ENCODE results near the gene THSD4. TPM values are rescaled to one million over a fixed set of nuclear protein-coding genes. Genes with fewer than 3 reads are reported as not detected.

THSD4 gene
- total RNA-seq, 5 donors from 2014 or later (not counting 1 experiment from before 2014, with no cell fraction given), result 0.03 to 0.23 (median 0.18) TPM; not detected in 2

DNA sequence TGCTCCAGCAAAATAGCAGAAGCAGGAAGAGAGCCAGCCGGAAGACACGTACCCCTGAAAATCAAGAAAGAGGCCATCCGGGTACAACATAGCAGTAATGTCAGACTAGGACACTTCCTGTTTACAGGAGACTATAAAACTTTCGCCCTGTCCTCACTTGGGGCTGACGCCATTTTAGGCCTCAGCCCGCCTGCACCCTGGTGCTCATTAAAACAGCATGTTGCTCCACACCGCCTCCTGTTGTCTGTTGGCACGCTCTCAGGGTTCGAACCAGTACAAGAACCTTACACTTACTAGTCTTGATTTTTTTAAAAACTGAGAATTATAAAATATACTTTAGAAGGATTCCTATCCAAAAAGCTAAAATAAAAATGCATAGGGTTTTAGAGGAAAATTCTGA lies 535.3 kb downstream of the THSD4 start:
- H3K4me1 ChIP-seq (ENCODE audit: control insufficient read depth in 1 of 2, extremely low read depth in 1 of 2, insufficient read depth in 2 of 2, low read length in 2 of 2), result no peaks in the 10 kb centered on the region
- no peaks in the 10 kb centered on the region for H3K36me3 ChIP-seq (ENCODE audit: control insufficient read depth in 2 of 2, extremely low read depth in 1 of 2, insufficient read depth in 1 of 2, low read length in 1 of 2)
- Mint-ChIP-seq H3K27me3 (peaks cover 8 to 23% of the 10 kb centered on the region in 2 donors), H3K9me3 (peaks cover 0 to 4% (median 0%) of the 10 kb centered on the region in 3 donors), H3K27ac (no peak overlapping the region), H3K4me3 (no peak overlapping the region), H3K36me3 (no peaks in the 10 kb centered on the region), H3K4me1 (no peaks in the 10 kb centered on the region)
- ATAC-seq (replicated peaks in 1 of 4) (no peak), DNase-seq (no peak)
- no peak overlapping the region for H3K27ac ChIP-seq (ENCODE audit: low read length)
- H3K4me3 ChIP-seq (ENCODE audit: control insufficient read depth in 1 of 2, extremely low read depth in 1 of 2, low read length in 1 of 2), result no peak overlapping the region
- ChIA-PET CTCF (no interaction called here), POLR2A (no interaction called here)
- 93% methylated on average over 4 of the region's 9 CpGs for WGBS (ENCODE audit: insufficient coverage)
- no peaks in the 10 kb centered on the region for H3K9me3 ChIP-seq
- no peaks in the 10 kb centered on the region for H3K27me3 ChIP-seq (replicated peaks in 1 of 2; ENCODE audit: control insufficient read depth in 2 of 2, extremely low read depth in 1 of 2, insufficient read depth in 2 of 2, low read length in 1 of 2)

GRCh38 chr15:71651750-71652186 lies 536.5 kb downstream of the THSD4 start:
- Histone ChIP-seq H3K9me3 (no peaks in the 10 kb centered on the region), H3K27me3 (replicated peaks in 1 of 2; ENCODE audit: control insufficient read depth in 2 of 2, extremely low read depth in 1 of 2, insufficient read depth in 2 of 2, low read length in 1 of 2) (no peaks in the 10 kb centered on the region), H3K27ac (ENCODE audit: low read length) (no peak overlapping the region), H3K4me1 (ENCODE audit: control insufficient read depth in 1 of 2, extremely low read depth in 1 of 2, insufficient read depth in 2 of 2, low read length in 2 of 2) (no peaks in the 10 kb centered on the region), H3K4me3 (ENCODE audit: control insufficient read depth in 1 of 2, extremely low read depth in 1 of 2, low read length in 1 of 2) (no peak overlapping the region), H3K36me3 (ENCODE audit: control insufficient read depth in 2 of 2, extremely low read depth in 1 of 2, insufficient read depth in 1 of 2, low read length in 1 of 2) (no peaks in the 10 kb centered on the region)
- ChIA-PET CTCF (no interaction called here), POLR2A (no interaction called here)
- Mint-ChIP-seq H3K4me3 (no peak overlapping the region), H3K27me3 (peaks cover 8 to 23% of the 10 kb centered on the region in 2 donors), H3K4me1 (no peaks in the 10 kb centered on the region), H3K9me3 (no peaks in the 10 kb centered on the region), H3K27ac (no peak overlapping the region), H3K36me3 (no peaks in the 10 kb centered on the region)
- DNase-seq (no peak), ATAC-seq (replicated peaks in 1 of 4) (no peak)
- 26% methylated on average over 5 of the region's 5 CpGs for WGBS (ENCODE audit: insufficient coverage)

DNA sequence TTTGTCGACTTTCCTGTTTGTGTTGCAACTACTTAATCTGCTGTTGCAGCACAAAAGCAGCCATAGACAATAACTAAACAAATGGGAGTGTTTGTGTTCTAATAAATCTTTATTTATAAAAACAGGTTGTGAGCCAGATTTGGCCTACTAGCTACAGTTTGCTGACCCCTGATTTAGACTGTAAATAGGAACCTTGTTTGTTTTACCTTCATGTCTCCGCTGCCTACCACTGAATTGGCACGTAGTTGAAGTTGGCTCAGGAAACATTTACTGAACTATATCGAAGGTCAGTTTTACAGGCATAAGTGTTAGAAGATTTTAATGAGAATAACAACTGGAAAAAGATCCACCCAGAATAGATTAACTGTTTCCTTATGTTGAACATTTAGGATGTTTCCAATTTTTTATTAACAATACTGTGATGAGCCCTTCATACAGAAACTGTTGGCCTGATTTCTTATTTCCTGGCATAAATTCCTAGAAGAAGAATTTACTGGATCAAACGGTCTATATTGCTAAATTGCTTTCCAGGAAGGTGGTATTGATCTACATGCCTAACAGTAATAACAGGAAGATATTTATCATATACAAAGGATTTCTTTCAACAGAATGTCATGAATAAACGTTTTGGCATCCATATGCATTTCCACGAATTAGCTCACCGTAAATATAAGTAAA lies 538.9 kb downstream of the THSD4 start:
- H3K9me3 ChIP-seq, result no peaks in the 10 kb centered on the region
- ChIA-PET CTCF (no interaction called here), POLR2A (interaction anchor here in 1 of 2 donors (0.5 kb wide), 1 partner anchor 721 kb away, joined by 3 read pairs; no protein-coding TSS in a partner anchor)
- no peak overlapping the region for H3K27ac ChIP-seq (ENCODE audit: low read length)
- no peaks in the 10 kb centered on the region for H3K4me1 Mint-ChIP-seq
- no peaks in the 10 kb centered on the region for H3K36me3 ChIP-seq (ENCODE audit: control insufficient read depth in 2 of 2, extremely low read depth in 1 of 2, insufficient read depth in 1 of 2, low read length in 1 of 2)
- H3K27me3 ChIP-seq (replicated peaks in 1 of 2; ENCODE audit: control insufficient read depth in 2 of 2, extremely low read depth in 1 of 2, insufficient read depth in 2 of 2, low read length in 1 of 2), result no peaks in the 10 kb centered on the region
- no peaks in the 10 kb centered on the region for H3K36me3 Mint-ChIP-seq
- no peak overlapping the region for H3K4me3 ChIP-seq (ENCODE audit: control insufficient read depth in 1 of 2, extremely low read depth in 1 of 2, low read length in 1 of 2)
- H3K4me1 ChIP-seq (ENCODE audit: control insufficient read depth in 1 of 2, extremely low read depth in 1 of 2, insufficient read depth in 2 of 2, low read length in 2 of 2), result no peaks in the 10 kb centered on the region
- 100% methylated on average over 1 of the region's 8 CpGs for WGBS (ENCODE audit: insufficient coverage)
- peaks cover 2 to 28% of the 10 kb centered on the region in 2 donors for H3K27me3 Mint-ChIP-seq
- DNase-seq (no peak), ATAC-seq (replicated peaks in 1 of 4) (no peak)
- H3K27ac Mint-ChIP-seq, result no peak overlapping the region
- H3K4me3 Mint-ChIP-seq, result no peak overlapping the region
- no peaks in the 10 kb centered on the region for H3K9me3 Mint-ChIP-seq

DNA sequence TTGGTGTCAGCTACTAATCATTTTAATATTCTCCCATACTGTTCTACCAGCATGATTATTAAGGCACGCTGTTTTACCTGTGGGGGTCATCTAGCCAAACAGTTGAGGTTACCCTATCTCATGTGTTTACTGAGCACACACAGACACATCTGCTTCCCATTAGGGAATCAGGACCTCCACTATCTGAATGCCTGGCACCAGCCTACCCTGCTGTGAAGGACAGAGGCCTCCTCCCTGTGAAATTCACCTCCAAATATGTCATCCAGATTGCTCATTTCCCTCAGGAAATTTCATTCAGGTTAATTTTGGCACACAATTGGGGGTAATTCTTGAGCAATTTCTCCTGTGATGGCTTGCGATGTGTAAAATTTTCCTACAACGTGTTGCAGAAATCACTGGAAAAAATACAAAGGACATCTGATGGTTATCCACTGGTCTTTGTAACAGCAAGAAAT lies 539.5 kb downstream of the THSD4 start:
- no peaks in the 10 kb centered on the region for H3K9me3 ChIP-seq
- H3K27me3 Mint-ChIP-seq, result peaks cover 2 to 24% of the 10 kb centered on the region in 2 donors
- H3K27ac Mint-ChIP-seq, result no peak overlapping the region
- no peaks in the 10 kb centered on the region for H3K4me1 ChIP-seq (ENCODE audit: control insufficient read depth in 1 of 2, extremely low read depth in 1 of 2, insufficient read depth in 2 of 2, low read length in 2 of 2)
- H3K36me3 ChIP-seq (ENCODE audit: control insufficient read depth in 2 of 2, extremely low read depth in 1 of 2, insufficient read depth in 1 of 2, low read length in 1 of 2), result no peaks in the 10 kb centered on the region
- H3K4me1 Mint-ChIP-seq, result no peaks in the 10 kb centered on the region
- H3K27me3 ChIP-seq (replicated peaks in 1 of 2; ENCODE audit: control insufficient read depth in 2 of 2, extremely low read depth in 1 of 2, insufficient read depth in 2 of 2, low read length in 1 of 2), result no peaks in the 10 kb centered on the region
- ATAC-seq (replicated peaks in 1 of 4) (no peak), DNase-seq (no peak)
- POLR2A ChIA-PET, result interaction anchor here in 1 of 2 donors (0.5 kb wide), 1 partner anchor 722 kb away, joined by 3 read pairs; no protein-coding TSS in a partner anchor
- no peaks in the 10 kb centered on the region for H3K36me3 Mint-ChIP-seq
- CTCF ChIA-PET, result no interaction called here
- no peak overlapping the region for H3K4me3 ChIP-seq (ENCODE audit: control insufficient read depth in 1 of 2, extremely low read depth in 1 of 2, low read length in 1 of 2)
- WGBS (ENCODE audit: insufficient coverage), result 97% methylated on average over 3 of the region's 3 CpGs
- no peak overlapping the region for H3K27ac ChIP-seq (ENCODE audit: low read length)
- H3K9me3 Mint-ChIP-seq, result no peaks in the 10 kb centered on the region
- no peak overlapping the region for H3K4me3 Mint-ChIP-seq

DNA sequence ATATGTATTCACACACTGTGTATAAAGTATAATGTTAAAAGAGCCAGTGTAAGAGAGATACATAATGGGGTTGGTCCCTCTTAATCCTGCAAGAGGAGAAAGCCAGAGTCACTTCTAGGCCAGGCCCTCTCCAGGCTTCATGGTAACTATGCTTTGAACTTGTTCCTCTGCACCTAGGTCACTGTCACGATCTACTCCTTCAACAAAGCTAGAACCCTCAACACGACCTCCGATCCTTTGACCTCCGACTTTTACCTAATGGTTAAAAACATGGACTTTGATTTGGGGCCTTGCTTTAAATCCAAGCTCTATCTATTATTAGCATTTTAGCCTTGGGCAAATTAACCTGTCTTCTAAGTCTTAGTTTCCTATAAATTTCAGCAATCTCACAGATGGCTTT lies 541.2 kb downstream of the THSD4 start:
- H3K27me3 ChIP-seq (replicated peaks in 1 of 2; ENCODE audit: control insufficient read depth in 2 of 2, extremely low read depth in 1 of 2, insufficient read depth in 2 of 2, low read length in 1 of 2), result no peaks in the 10 kb centered on the region

DNA sequence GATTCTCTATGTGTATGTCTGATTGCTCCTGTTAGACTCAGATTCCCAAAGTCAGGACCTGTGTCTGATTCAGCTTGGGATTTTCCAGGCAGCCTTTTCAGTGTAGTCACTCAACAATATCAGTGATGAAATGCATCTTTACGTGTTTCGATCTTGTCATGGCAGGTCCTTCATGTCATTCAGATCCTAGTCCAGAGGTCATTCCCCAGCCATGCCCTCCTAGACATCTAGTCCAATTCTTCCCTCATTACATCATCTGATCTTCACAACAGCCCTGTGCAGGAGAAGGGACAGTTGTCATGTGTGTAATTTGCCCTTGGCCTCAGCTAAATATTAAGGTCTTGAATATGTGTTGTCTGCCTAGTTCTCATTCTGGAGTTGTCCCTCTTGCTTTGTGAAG lies 541.9 kb downstream of the THSD4 start:
- no peak overlapping the region for H3K27ac Mint-ChIP-seq
- Histone ChIP-seq H3K27me3 (replicated peaks in 1 of 2; ENCODE audit: control insufficient read depth in 2 of 2, extremely low read depth in 1 of 2, insufficient read depth in 2 of 2, low read length in 1 of 2) (no peaks in the 10 kb centered on the region), H3K27ac (ENCODE audit: low read length) (no peak overlapping the region), H3K4me3 (ENCODE audit: control insufficient read depth in 1 of 2, extremely low read depth in 1 of 2, low read length in 1 of 2) (no peak overlapping the region), H3K36me3 (ENCODE audit: control insufficient read depth in 2 of 2, extremely low read depth in 1 of 2, insufficient read depth in 1 of 2, low read length in 1 of 2) (no peaks in the 10 kb centered on the region), H3K4me1 (ENCODE audit: control insufficient read depth in 1 of 2, extremely low read depth in 1 of 2, insufficient read depth in 2 of 2, low read length in 2 of 2) (no peaks in the 10 kb centered on the region), H3K9me3 (no peaks in the 10 kb centered on the region)
- no peak for DNase-seq
- CTCF ChIA-PET, result no interaction called here
- H3K4me1 Mint-ChIP-seq, result no peaks in the 10 kb centered on the region
- WGBS (ENCODE audit: insufficient coverage), result 100% methylated on average over 1 of the region's 2 CpGs
- ATAC-seq (replicated peaks in 1 of 4), result no peak
- peaks cover 0 to 23% of the 10 kb centered on the region in 2 donors for H3K27me3 Mint-ChIP-seq
- H3K9me3 Mint-ChIP-seq, result no peaks in the 10 kb centered on the region
- POLR2A ChIA-PET, result no interaction called here
- no peak overlapping the region for H3K4me3 Mint-ChIP-seq
- no peaks in the 10 kb centered on the region for H3K36me3 Mint-ChIP-seq

More for the DNA sequence above, 541.2 kb downstream of the THSD4 start:
- no peaks in the 10 kb centered on the region for H3K36me3 Mint-ChIP-seq
- H3K4me3 Mint-ChIP-seq, result no peak overlapping the region
- peaks cover 2 to 23% of the 10 kb centered on the region in 2 donors for H3K27me3 Mint-ChIP-seq
- DNase-seq (no peak), ATAC-seq (replicated peaks in 1 of 4) (no peak)
- Histone ChIP-seq H3K9me3 (no peaks in the 10 kb centered on the region), H3K36me3 (ENCODE audit: control insufficient read depth in 2 of 2, extremely low read depth in 1 of 2, insufficient read depth in 1 of 2, low read length in 1 of 2) (no peaks in the 10 kb centered on the region), H3K4me3 (ENCODE audit: control insufficient read depth in 1 of 2, extremely low read depth in 1 of 2, low read length in 1 of 2) (no peak overlapping the region), H3K27ac (ENCODE audit: low read length) (no peak overlapping the region), H3K4me1 (ENCODE audit: control insufficient read depth in 1 of 2, extremely low read depth in 1 of 2, insufficient read depth in 2 of 2, low read length in 2 of 2) (no peaks in the 10 kb centered on the region)
- WGBS (ENCODE audit: insufficient coverage), result 87% methylated on average over 4 of the region's 4 CpGs
- ChIA-PET POLR2A (no interaction called here), CTCF (no interaction called here)
- no peaks in the 10 kb centered on the region for H3K9me3 Mint-ChIP-seq
- H3K27ac Mint-ChIP-seq, result no peak overlapping the region
- no peaks in the 10 kb centered on the region for H3K4me1 Mint-ChIP-seq

Data from T-cell (primary cell).